HL-60 (cell line): ENCODE measurements around the gene CERT1.

Source experiments
- GABPA ChIP-seq: IDR thresholded peaks from 2 replicates; pipeline ENCODE4 v1.6.1; 2012; ENCODE audit warnings: low read depth
- POLR2AphosphoS5 ChIP-seq: IDR thresholded peaks from 2 replicates; pipeline ENCODE4 v1.6.1; 2012; ENCODE audit warnings: low read depth
- SPI1 ChIP-seq: IDR thresholded peaks from 2 replicates; pipeline ENCODE4 v1.6.1; 2012; ENCODE audit warnings: low read depth, mild to moderate bottlenecking, borderline replicate concordance
- TF ChIP-seq, protein P1 (sequence below): IDR thresholded peaks from one replicate; pipeline ENCODE4 v1.5.1; 2011; ENCODE audit warnings: low read length, control low read depth, inconsistent platforms; ENCODE audit not compliant: insufficient read depth
- TF ChIP-seq, protein P2 (sequence below): IDR thresholded peaks from 2 replicates; pipeline ENCODE4 v1.6.1; 2012; ENCODE audit warnings: low read depth; ENCODE audit not compliant: insufficient replicate concordance

DNA sequence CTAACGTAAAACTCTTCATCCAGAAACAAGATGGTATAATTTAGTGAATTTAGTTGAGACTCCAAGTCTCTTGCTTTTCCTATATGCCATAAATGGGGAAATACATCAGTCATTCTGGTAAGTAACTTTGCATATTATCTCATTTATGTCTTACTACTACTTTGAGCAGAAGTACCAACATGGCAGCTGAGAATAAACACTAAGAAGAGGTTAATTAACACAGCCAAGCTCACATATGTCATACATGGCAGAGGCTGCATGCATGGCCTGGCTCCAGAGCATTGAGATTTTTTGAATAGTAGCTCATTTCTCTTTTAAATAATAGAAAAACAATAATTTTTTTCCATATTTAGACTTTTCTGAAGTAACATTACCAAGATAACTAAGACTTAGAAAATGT is 54.3 kb downstream of the CERT1 start:
- TF ChIP-seq, protein P1, sequence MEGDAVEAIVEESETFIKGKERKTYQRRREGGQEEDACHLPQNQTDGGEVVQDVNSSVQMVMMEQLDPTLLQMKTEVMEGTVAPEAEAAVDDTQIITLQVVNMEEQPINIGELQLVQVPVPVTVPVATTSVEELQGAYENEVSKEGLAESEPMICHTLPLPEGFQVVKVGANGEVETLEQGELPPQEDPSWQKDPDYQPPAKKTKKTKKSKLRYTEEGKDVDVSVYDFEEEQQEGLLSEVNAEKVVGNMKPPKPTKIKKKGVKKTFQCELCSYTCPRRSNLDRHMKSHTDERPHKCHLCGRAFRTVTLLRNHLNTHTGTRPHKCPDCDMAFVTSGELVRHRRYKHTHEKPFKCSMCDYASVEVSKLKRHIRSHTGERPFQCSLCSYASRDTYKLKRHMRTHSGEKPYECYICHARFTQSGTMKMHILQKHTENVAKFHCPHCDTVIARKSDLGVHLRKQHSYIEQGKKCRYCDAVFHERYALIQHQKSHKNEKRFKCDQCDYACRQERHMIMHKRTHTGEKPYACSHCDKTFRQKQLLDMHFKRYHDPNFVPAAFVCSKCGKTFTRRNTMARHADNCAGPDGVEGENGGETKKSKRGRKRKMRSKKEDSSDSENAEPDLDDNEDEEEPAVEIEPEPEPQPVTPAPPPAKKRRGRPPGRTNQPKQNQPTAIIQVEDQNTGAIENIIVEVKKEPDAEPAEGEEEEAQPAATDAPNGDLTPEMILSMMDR = no peak
- TF ChIP-seq POLR2AphosphoS5 = no peak
- TF ChIP-seq, protein P2, sequence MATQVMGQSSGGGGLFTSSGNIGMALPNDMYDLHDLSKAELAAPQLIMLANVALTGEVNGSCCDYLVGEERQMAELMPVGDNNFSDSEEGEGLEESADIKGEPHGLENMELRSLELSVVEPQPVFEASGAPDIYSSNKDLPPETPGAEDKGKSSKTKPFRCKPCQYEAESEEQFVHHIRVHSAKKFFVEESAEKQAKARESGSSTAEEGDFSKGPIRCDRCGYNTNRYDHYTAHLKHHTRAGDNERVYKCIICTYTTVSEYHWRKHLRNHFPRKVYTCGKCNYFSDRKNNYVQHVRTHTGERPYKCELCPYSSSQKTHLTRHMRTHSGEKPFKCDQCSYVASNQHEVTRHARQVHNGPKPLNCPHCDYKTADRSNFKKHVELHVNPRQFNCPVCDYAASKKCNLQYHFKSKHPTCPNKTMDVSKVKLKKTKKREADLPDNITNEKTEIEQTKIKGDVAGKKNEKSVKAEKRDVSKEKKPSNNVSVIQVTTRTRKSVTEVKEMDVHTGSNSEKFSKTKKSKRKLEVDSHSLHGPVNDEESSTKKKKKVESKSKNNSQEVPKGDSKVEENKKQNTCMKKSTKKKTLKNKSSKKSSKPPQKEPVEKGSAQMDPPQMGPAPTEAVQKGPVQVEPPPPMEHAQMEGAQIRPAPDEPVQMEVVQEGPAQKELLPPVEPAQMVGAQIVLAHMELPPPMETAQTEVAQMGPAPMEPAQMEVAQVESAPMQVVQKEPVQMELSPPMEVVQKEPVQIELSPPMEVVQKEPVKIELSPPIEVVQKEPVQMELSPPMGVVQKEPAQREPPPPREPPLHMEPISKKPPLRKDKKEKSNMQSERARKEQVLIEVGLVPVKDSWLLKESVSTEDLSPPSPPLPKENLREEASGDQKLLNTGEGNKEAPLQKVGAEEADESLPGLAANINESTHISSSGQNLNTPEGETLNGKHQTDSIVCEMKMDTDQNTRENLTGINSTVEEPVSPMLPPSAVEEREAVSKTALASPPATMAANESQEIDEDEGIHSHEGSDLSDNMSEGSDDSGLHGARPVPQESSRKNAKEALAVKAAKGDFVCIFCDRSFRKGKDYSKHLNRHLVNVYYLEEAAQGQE = no peak
- TF ChIP-seq GABPA = no peak
- no peak for TF ChIP-seq SPI1
